ENCODE measurements around the gene GCA. TPM values are rescaled to one million over a fixed set of nuclear protein-coding genes. Genes with fewer than 3 reads are reported as not detected.
A peak's percentile ranks its signal among the peaks of the same experiment; 100 is the strongest.

The GCA gene
- 52.4 TPM for polyA plus RNA-seq

- peak within 1 kb of the TSS; percentile 90 to 99 (median 93) for H3K4me3 Mint-ChIP-seq
- H3K4me1 Mint-ChIP-seq, result peaks cover 12 to 21% (median 13%) of the 10 kb centered on the region in 3 donors
- H3K9me3 Mint-ChIP-seq, result no peaks in the 10 kb centered on the region
- H3K27me3 Mint-ChIP-seq, result no peaks in the 10 kb centered on the region
- H3K27ac Mint-ChIP-seq, result peak within 1 kb of the TSS; percentile 83 to 96 (median 84)
- no peaks in the 10 kb centered on the region for H3K36me3 Mint-ChIP-seq
Observed at GRCh38 chr2:162343824-162344616, at the start of gene GCA. Gene GCA, plus strand, starts transcription at chr2:162344132. Its CDS starts 117 bp downstream, at chr2:162344249.

DNA sequence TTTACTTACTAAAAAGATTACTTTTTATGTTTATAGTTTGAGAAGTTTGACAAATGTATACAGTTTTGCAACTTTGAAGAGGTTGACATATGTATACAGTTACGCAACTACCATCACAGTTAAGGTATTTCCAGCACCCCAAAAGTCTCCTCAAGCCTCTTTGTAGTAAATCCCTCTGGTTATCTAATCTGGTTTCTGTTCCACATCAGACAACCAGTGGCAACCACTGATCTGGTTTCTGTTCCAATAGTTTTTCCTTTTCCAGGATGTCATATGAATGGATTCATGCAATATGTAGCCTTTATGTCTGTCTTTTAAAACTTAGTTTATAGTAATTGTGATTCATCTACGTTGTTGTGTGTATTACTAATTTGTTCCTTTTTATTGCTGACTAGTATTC is 48.9 kb upstream of the GCA start:
- Mint-ChIP-seq H3K9me3 (no peaks in the 10 kb centered on the region), H3K4me1 (peaks cover 2 to 7% (median 4%) of the 10 kb centered on the region in 3 donors), H3K27me3 (no peaks in the 10 kb centered on the region), H3K27ac (no peak overlapping the region), H3K4me3 (no peak overlapping the region), H3K36me3 (no peaks in the 10 kb centered on the region)

DNA sequence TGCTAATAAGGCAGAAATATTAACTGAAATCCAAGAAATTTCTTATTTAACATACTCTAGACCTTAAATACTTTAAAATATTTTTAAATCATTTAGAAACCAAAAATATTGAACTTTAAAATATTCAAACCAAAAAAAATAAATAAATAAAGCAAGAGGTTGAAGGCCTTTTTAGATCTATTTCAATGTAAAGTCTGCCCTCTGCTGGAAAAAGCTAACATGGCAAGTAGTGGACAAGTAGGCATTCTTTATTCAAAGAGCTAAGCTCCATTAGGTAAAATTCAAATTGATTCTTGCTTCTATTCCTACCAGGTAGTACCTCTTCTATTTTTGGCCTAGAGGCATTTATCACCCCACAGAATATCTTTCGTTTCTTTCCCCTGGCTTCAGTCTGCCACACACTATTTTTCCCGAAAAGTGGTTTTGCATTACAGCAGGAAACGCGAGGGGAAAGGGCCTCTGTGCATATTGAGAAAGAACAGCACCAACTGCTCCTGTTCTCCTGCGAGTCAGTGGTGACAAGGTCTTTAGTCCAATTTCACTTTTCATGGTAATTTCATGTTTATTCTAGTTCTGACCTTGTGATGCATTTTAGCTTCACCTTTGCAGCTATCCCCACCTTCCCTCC is 45.9 kb upstream of the GCA start:
- Mint-ChIP-seq H3K27ac (no peak overlapping the region), H3K36me3 (no peaks in the 10 kb centered on the region), H3K27me3 (no peaks in the 10 kb centered on the region), H3K9me3 (no peaks in the 10 kb centered on the region), H3K4me3 (no peak overlapping the region), H3K4me1 (peaks cover 2 to 6% (median 4%) of the 10 kb centered on the region in 3 donors)

DNA sequence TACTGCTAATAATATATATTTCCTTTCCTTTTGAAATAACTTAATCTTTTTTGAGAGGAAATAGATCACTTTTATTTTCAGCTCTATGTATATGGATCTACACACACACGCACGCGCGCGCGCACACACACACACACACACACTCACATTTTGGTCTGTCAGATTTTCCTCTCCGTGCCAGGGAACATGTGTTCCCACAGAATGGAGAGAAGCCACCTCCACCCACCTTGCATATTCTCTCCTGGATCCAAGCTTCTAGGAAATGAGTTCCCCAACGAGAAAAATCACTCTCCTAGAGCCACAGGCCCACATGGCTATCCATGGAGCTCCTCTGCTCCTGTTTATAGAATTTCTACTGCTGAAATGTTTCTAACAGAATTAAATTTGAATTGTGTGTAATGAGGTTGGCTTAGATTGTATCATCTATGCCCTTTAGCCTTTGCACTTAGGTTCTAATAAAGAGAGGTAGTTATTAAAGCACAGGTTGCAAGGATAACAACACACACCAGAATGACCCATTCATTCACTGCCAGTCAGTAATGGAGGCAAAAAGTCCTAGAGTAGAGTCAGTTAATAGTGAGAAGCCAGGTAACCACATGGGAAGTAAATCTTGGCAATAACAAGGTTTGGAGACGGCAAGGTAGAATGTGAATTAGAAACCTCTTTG is 45.1 kb upstream of the GCA start:
- Mint-ChIP-seq H3K27me3 (no peaks in the 10 kb centered on the region), H3K27ac (no peak overlapping the region), H3K9me3 (no peaks in the 10 kb centered on the region), H3K36me3 (no peaks in the 10 kb centered on the region), H3K4me3 (no peak overlapping the region), H3K4me1 (peaks cover 2 to 6% (median 4%) of the 10 kb centered on the region in 3 donors)

GRCh38 chr2:162300266-162300665 is 43.7 kb upstream of the GCA start:
- H3K27ac Mint-ChIP-seq, result no peak overlapping the region
- H3K27me3 Mint-ChIP-seq, result no peaks in the 10 kb centered on the region
- H3K4me1 Mint-ChIP-seq, result peaks cover 2 to 6% (median 4%) of the 10 kb centered on the region in 3 donors
- no peaks in the 10 kb centered on the region for H3K9me3 Mint-ChIP-seq
- no peak overlapping the region for H3K4me3 Mint-ChIP-seq
- no peaks in the 10 kb centered on the region for H3K36me3 Mint-ChIP-seq

GRCh38 chr2:162301151-162301804 is 42.7 kb upstream of the GCA start:
- no peak overlapping the region for H3K4me3 Mint-ChIP-seq

DNA sequence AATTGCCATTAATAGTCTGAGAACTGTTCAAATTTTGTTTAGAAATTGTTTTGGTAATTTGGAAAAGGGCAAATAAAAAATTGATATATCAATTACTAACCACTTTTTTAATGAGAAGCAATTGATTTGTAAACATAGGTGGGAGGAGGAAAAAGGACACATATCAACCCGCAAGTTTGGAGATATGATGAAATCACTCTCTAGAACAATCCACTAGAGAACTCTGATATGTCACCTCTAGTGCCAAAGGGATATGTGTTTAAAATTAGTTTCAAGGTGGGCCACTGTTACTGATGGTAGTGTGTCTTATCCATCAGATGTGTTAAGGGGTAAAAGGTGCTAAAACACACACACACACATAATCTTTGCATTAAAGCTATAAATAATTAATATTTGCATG is 42.1 kb upstream of the GCA start:
- H3K9me3 Mint-ChIP-seq, result no peaks in the 10 kb centered on the region
- H3K36me3 Mint-ChIP-seq, result no peaks in the 10 kb centered on the region
- H3K4me1 Mint-ChIP-seq, result peaks cover 2 to 6% (median 4%) of the 10 kb centered on the region in 3 donors
- H3K4me3 Mint-ChIP-seq, result no peak overlapping the region
- no peak overlapping the region for H3K27ac Mint-ChIP-seq
- H3K27me3 Mint-ChIP-seq, result no peaks in the 10 kb centered on the region

More at GRCh38 chr2:162301151-162301804, 42.7 kb upstream of the GCA start:
- Mint-ChIP-seq H3K27ac (no peak overlapping the region), H3K27me3 (no peaks in the 10 kb centered on the region), H3K36me3 (no peaks in the 10 kb centered on the region), H3K4me1 (peaks cover 2 to 6% (median 4%) of the 10 kb centered on the region in 3 donors), H3K9me3 (no peaks in the 10 kb centered on the region)

DNA sequence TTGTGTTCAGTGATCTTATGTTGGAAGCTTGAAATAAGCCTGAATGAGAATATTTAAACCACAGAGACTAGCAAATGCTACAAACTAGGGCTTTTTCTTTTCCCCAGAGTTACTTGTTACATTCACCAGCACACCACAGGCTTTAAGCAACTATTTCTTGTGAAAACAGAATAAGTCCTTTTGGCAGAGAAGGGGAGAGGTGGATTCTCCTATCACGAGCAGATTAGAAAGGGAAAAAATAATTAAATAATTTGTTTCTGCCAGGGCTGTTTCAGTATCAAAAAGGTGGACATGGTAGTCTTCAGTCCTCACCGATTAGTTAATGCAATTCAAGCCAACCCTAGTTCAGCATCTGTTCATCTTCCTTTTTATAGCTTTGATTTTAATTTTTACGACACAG is 38.0 kb upstream of the GCA start:
- Mint-ChIP-seq H3K9me3 (no peaks in the 10 kb centered on the region), H3K27me3 (no peaks in the 10 kb centered on the region), H3K27ac (no peak overlapping the region), H3K4me1 (peaks cover 0 to 16% (median 9%) of the 10 kb centered on the region in 3 donors), H3K4me3 (no peak overlapping the region), H3K36me3 (peaks cover 9% of the 10 kb centered on the region)

DNA sequence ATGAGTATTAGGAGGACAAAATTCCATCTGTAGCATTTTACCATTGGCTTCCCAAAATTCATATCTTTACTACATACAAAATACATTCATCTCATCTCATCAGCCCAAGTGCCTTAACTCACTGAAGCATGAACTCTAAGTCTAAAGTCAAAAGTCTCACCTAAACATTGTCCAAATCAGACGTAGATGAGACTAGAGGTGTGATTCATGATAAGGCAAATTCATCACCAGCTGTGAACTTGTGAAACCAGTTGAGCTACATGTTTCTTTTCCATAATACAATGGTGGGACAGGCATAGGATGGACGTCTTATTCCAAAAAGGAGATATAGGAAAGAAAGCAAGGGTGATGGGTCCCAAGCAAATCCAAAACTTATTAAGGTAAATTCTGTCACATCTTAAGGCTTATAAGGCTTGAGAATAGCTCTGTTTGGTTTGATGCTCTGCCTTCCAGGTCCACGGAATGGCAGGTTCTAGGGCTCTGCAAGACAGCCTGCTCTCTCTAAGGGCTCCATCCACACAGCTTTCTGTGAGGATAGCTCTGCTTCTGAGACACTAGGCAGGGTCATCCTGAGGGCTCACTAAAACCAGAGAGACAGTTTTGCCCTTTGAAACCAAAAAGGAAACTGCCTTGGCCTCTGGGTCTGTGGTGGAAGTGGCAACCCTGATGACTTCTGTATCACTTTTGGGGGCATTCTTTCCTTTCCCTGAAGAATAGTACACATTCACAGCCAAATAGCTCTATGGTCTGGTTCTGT is 35.0 kb upstream of the GCA start:
- H3K4me1 Mint-ChIP-seq, result peaks cover 0 to 33% (median 19%) of the 10 kb centered on the region in 3 donors
- no peak overlapping the region for H3K4me3 Mint-ChIP-seq
- H3K27ac Mint-ChIP-seq, result peak overlapping the region in 2 of 3 donors; percentile 41 to 88
- H3K9me3 Mint-ChIP-seq, result no peaks in the 10 kb centered on the region
- H3K27me3 Mint-ChIP-seq, result no peaks in the 10 kb centered on the region
- H3K36me3 Mint-ChIP-seq, result peaks cover 11% of the 10 kb centered on the region

- peak overlapping the region in 1 of 4 donors; percentile 17 for H3K4me3 Mint-ChIP-seq
- H3K9me3 Mint-ChIP-seq, result no peaks in the 10 kb centered on the region
- no peaks in the 10 kb centered on the region for H3K27me3 Mint-ChIP-seq
- peak overlapping the region in 1 of 3 donors; percentile 74 for H3K27ac Mint-ChIP-seq
- peaks cover 27 to 54% (median 43%) of the 10 kb centered on the region in 3 donors for H3K4me1 Mint-ChIP-seq
- peaks cover 19% of the 10 kb centered on the region for H3K36me3 Mint-ChIP-seq
Observed at GRCh38 chr2:162312853-162313252, 31.1 kb upstream of the GCA start.

DNA sequence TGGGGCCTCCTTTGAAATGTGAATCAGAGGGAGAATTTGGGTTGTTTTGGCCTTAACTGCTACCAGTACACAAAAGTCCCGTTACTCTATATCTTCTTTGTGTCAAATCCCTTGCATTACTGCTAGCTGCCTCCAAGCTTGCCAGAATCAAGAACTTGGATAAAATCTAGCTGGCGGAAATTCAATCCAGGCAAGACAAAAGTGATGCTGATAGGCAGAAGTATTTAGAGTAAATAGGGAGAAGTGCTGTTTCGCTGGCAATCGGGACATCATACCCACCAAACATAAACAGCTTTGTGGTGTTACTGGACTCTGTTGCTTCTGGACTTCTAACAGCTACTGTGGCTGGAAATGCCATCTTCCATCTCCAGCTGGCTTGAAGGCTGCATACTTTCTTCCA is 28.0 kb upstream of the GCA start:
- H3K9me3 Mint-ChIP-seq, result no peaks in the 10 kb centered on the region
- peak overlapping the region in 2 of 3 donors; percentile 97 to 100 for H3K27ac Mint-ChIP-seq
- H3K4me1 Mint-ChIP-seq, result peaks cover 44 to 62% (median 51%) of the 10 kb centered on the region in 3 donors
- peaks cover 10% of the 10 kb centered on the region for H3K36me3 Mint-ChIP-seq
- peak overlapping the region; percentile 93 to 100 (median 98) for H3K4me3 Mint-ChIP-seq
- peaks cover 1% of the 10 kb centered on the region for H3K27me3 Mint-ChIP-seq

DNA sequence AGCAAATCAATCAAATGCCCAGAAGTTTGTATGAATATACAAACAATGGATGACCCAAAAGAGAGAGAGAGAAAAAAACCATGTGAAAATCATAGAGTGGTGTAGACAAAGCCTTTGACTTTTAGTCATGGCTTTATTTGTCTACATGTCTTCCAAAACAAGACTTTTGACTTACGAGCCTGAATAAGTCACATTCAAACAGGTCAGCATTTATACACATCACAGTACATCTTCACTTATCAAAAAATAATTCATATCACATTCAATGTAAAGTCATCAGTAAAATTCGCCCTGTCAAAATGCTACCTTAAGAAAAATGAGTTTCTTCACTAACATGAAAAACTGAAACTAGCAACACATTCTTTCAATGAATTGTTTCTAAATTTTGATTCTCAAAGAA is 27.3 kb upstream of the GCA start:
- H3K36me3 Mint-ChIP-seq, result peaks cover 8% of the 10 kb centered on the region
- peak overlapping the region; percentile 93 to 100 (median 98) for H3K4me3 Mint-ChIP-seq
- H3K9me3 Mint-ChIP-seq, result no peaks in the 10 kb centered on the region
- H3K27me3 Mint-ChIP-seq, result peaks cover 1% of the 10 kb centered on the region
- peak overlapping the region; percentile 97 to 100 (median 100) for H3K27ac Mint-ChIP-seq
- H3K4me1 Mint-ChIP-seq, result peaks cover 47 to 65% (median 58%) of the 10 kb centered on the region in 3 donors

DNA sequence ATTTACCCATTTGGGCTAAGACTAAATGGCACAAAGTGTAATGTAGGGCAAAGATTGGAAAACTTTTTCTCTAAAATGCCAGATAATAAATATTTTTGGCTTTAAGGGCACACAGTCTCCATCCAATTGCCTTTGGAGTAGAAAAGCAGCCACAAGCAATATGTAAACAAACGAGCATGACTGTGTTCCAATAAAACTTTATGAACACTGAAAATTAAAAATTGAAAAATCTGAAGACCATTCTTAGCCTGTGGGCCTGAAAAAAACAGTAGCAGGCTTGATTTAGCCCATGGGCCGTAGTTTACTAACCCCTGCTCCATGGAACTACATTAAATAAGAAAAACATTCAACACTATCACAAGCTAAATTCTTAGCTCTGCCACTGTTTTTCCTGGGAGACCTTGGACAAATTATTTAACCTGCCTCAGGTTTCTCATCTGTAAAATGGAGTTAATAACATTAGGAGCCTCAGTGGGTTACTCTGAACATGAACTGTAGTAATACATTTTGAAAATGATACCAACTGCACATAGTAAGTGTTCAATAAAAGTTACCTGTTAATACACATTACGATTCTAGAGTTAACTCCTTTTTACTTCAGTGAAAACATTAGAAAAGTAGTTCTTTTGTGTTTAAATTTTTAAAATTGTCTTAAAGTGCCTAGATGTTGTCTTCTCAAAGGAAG is 26.7 kb upstream of the GCA start:
- Mint-ChIP-seq H3K36me3 (peaks cover 8% of the 10 kb centered on the region), H3K9me3 (no peaks in the 10 kb centered on the region), H3K4me1 (peaks cover 47 to 62% (median 55%) of the 10 kb centered on the region in 3 donors), H3K27ac (peak overlapping the region; percentile 97 to 100 (median 100)), H3K4me3 (peak overlapping the region; percentile 93 to 100 (median 98)), H3K27me3 (peaks cover 1% of the 10 kb centered on the region)

All from IgD-negative memory B cell (primary cell).